Activated naive CD8-positive, alpha-beta T cell treated with anti-CD3 and anti-CD28 coated beads for 36 hours (primary cell): ENCODE data around the gene GLA. TPM values are rescaled to one million over a fixed set of nuclear protein-coding genes. Genes with fewer than 3 reads are reported as not detected.

Experiments used
- DNase-seq: peaks from one replicate; pipeline ENCODE4 v3.0.0; 2021
- H3K27ac Mint-ChIP-seq: one replicate; pipeline ENCODE4 v1.8.0; 2022; ENCODE audit warnings: mild to moderate bottlenecking, moderate library complexity, mixed read lengths
- H3K27me3 Mint-ChIP-seq: one replicate; pipeline ENCODE4 v1.8.0; 2022; ENCODE audit warnings: mild to moderate bottlenecking, mixed read lengths
- H3K36me3 Mint-ChIP-seq: one replicate; pipeline ENCODE4 v1.8.0; 2021; ENCODE audit warnings: mild to moderate bottlenecking, mixed read lengths
- H3K4me1 Mint-ChIP-seq: one replicate; pipeline ENCODE4 v1.8.0; 2021; ENCODE audit warnings: mixed read lengths
- H3K4me3 Mint-ChIP-seq: one replicate; pipeline ENCODE4 v1.8.0; 2022; ENCODE audit warnings: mild to moderate bottlenecking, moderate library complexity, mixed read lengths
- H3K9me3 Mint-ChIP-seq: one replicate; pipeline ENCODE4 v1.8.0; 2022; ENCODE audit warnings: mixed read lengths
- total RNA-seq, 2 experiments: library from RNA; stranded (reverse); gene quantifications; one replicate each; pipeline ENCODE4 v1.2.3, GENCODE V29; 2021

Gene GLA
- total RNA-seq, 2 experiments from 2014 or later = 51.3 to 56.3 TPM

DNA sequence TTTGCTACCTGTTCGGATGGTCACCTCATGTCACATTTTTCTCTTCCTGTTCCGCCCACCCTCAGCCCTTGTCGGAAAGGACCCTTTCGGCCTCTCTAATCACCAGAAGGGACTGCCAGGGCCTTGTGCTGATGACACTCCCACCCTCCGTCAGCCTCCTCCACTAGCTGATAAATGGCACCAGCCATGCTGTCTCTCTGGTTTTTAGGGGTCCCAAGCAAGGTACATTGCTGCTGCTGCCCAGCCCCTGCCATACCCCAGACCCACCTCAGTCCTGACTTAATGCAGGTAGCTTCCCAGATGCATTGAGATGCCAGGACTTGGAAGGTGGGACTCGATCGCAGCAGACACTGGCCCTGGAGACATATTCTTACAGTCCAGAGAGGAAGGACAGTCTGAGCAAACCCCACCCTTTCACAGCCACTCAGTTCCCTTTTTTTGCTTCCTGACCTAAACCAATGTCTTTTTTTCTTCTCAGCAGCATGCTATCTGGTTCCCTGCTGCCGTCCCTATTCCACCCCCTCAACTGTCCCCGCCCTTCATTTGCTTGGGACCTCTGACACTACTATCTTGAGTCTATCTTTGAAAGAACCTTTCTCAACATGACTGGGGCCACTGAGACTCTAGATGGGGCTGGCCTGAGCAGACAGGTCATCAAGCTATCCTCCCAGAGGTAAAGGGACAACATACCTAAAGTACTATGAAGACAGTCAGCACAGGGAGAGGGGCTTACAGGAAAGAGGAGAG lies 21.8 kb downstream of the GLA start, which contains the start of gene BTK:
BTK (minus strand) TSS at position 397 of the 747 bp plus-strand sequence. CDS start 10,907 bp downstream, outside the sequence.
- peak within 1 kb of the TSS; percentile 61 for H3K4me3 Mint-ChIP-seq
- H3K4me1 Mint-ChIP-seq = peaks cover 8% of the 10 kb centered on the region
- peaks cover 2% of the 10 kb centered on the region for H3K36me3 Mint-ChIP-seq
- H3K9me3 Mint-ChIP-seq = no peaks in the 10 kb centered on the region
- H3K27ac Mint-ChIP-seq = peak within 1 kb of the TSS; percentile 74
- DNase-seq = no peak
- peaks cover 2% of the 10 kb centered on the region for H3K27me3 Mint-ChIP-seq

DNA sequence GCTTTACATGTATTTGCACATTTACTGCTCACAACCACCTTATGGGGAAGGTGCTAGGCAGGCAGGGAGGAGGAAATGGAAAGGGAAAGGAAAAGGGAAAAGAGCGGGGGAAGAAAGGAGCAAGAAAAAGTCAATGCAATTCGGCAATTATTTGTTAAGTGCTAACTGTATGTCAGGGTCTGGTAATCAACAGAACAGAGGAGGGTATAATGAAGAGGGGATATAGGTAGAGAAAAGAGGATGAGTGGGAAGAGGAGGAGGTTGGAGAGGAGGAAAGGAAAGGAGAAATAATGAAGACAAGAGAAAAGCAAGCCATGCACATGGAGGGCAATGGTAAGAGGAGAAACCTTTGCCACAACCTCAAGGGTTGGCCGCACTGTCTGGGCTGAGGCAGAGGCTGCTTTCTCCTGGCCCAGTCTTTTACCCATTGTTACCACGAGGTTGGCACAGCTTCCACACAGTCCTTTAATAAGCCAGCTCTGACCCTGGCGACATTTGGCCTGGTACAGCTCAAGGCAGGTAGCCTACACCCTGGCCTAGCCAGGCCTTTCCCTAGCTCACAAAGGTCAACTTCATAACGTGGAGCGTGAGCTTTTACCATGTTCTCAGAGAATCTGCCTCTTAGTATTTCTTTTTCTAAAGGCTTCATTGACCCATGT lies 22.6 kb downstream of the GLA start:
- no peak overlapping the region for H3K27ac Mint-ChIP-seq
- no peaks in the 10 kb centered on the region for H3K36me3 Mint-ChIP-seq
- DNase-seq = no peak

DNA sequence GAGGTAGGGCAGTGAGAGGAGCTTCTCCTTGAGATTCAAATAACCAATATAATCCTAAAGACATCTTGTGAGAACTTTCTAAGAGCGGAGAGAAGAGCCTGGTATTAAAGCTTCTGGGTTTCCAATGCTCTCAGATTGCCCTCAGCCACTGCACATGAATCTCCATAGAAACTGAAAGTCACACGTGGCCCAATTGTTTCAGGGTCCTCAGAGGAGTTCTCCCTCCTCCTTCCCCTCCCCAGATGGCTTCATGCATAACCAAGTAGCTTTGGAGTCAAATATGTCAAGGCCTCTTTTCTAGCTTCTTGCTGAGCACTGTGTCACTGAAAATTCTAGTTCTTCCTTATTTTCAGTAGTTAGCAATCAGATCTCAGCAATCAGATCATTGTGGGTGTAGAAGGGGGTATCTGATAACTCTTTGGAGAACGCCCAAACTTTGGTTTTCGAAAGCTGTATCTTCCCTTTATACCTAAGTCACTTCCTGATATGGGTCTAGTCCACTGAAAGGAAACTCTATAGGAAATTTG lies 24.0 kb downstream of the GLA start:
- Mint-ChIP-seq H3K4me3 (no peak overlapping the region), H3K27me3 (no peaks in the 10 kb centered on the region), H3K9me3 (no peaks in the 10 kb centered on the region), H3K36me3 (no peaks in the 10 kb centered on the region), H3K27ac (no peak overlapping the region), H3K4me1 (peaks cover 8% of the 10 kb centered on the region)
- no peak for DNase-seq

More for the DNA sequence above, 22.6 kb downstream of the GLA start:
- Mint-ChIP-seq H3K9me3 (no peaks in the 10 kb centered on the region), H3K27me3 (no peaks in the 10 kb centered on the region), H3K4me1 (peaks cover 8% of the 10 kb centered on the region), H3K4me3 (no peak overlapping the region)

- DNase-seq = no peak
- H3K36me3 Mint-ChIP-seq = no peaks in the 10 kb centered on the region
- H3K4me3 Mint-ChIP-seq = no peak overlapping the region
- no peak overlapping the region for H3K27ac Mint-ChIP-seq
- no peaks in the 10 kb centered on the region for H3K27me3 Mint-ChIP-seq
- no peaks in the 10 kb centered on the region for H3K4me1 Mint-ChIP-seq
- H3K9me3 Mint-ChIP-seq = no peaks in the 10 kb centered on the region
Measured at GRCh38 chrX:101377547-101377946, 30.2 kb downstream of the GLA start.

DNA sequence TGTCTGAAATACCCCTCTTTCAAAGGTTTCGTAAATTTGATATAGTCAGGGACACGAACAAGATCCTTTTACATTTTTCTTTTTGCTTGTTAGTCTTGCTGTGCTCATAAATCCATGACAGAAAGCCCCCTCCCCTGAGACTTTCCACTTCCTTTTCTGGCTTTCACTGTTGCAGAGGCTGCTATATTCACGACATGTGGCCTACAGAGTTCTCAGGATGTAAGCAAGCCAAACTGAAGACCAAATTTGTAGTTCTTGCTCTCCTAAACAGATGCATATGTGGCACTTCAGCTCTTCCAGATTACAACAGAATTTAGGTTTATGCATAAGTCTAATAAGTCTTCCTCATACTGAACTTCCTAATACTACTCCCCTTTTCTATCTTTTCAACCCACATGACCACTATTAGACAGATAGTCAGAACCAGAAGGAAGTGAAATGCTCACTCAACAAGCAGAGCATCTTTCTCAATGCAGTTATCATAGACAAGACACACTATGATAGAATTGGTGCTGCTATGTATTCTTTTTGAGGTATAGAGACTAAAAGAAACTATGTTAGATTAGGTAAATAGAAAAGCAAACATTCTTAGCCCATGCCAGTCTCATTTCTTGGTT lies 36.7 kb downstream of the GLA start:
- H3K36me3 Mint-ChIP-seq = no peaks in the 10 kb centered on the region
- no peaks in the 10 kb centered on the region for H3K9me3 Mint-ChIP-seq

GRCh38 chrX:101369687-101370086 lies 38.0 kb downstream of the GLA start:
- Mint-ChIP-seq H3K4me1 (no peaks in the 10 kb centered on the region), H3K4me3 (no peak overlapping the region), H3K9me3 (no peaks in the 10 kb centered on the region), H3K27me3 (no peaks in the 10 kb centered on the region), H3K27ac (no peak overlapping the region), H3K36me3 (no peaks in the 10 kb centered on the region)
- DNase-seq = no peak

More for the DNA sequence above, 36.7 kb downstream of the GLA start:
- DNase-seq = no peak
- H3K4me1 Mint-ChIP-seq = no peaks in the 10 kb centered on the region
- no peak overlapping the region for H3K4me3 Mint-ChIP-seq
- H3K27me3 Mint-ChIP-seq = no peaks in the 10 kb centered on the region
- no peak overlapping the region for H3K27ac Mint-ChIP-seq

- no peaks in the 10 kb centered on the region for H3K27me3 Mint-ChIP-seq
- H3K4me3 Mint-ChIP-seq = no peak overlapping the region
- no peaks in the 10 kb centered on the region for H3K9me3 Mint-ChIP-seq
- no peak for DNase-seq
- no peaks in the 10 kb centered on the region for H3K36me3 Mint-ChIP-seq
- no peaks in the 10 kb centered on the region for H3K4me1 Mint-ChIP-seq
- no peak overlapping the region for H3K27ac Mint-ChIP-seq
Measured at GRCh38 chrX:101368800-101369199, 38.9 kb downstream of the GLA start.

- no peak overlapping the region for H3K4me3 Mint-ChIP-seq
- H3K27ac Mint-ChIP-seq = no peak overlapping the region
- H3K36me3 Mint-ChIP-seq = no peaks in the 10 kb centered on the region
- H3K27me3 Mint-ChIP-seq = no peaks in the 10 kb centered on the region
- DNase-seq = no peak
- H3K9me3 Mint-ChIP-seq = no peaks in the 10 kb centered on the region
- no peaks in the 10 kb centered on the region for H3K4me1 Mint-ChIP-seq
Measured at GRCh38 chrX:101365301-101365795, 42.4 kb downstream of the GLA start.

GRCh38 chrX:101362757-101363156 lies 45.0 kb downstream of the GLA start:
- peaks cover 3% of the 10 kb centered on the region for H3K4me1 Mint-ChIP-seq

DNA sequence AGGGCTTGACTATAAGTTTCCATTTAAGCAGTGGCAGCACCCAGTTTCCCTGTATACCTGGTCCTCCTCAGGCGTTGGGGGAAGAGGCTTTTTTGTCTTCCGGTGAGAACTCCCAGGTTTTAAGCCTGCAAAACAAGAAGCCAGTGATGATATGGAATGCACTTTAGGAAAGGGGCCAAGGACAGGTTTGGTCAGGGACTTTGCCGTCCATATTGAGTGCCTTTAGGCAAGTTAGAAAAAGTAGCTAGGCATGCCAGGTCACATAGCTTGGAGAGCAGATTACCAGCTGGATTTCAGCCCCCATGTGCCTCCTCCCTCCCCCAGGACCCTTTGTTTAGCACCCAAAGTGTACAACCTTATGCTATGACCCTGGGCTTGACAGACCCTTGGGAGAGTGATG lies 45.6 kb downstream of the GLA start:
- H3K27ac Mint-ChIP-seq = no peak overlapping the region
- DNase-seq = no peak
- peaks cover 2% of the 10 kb centered on the region for H3K27me3 Mint-ChIP-seq
- peaks cover 3% of the 10 kb centered on the region for H3K4me1 Mint-ChIP-seq
- no peaks in the 10 kb centered on the region for H3K9me3 Mint-ChIP-seq
- H3K36me3 Mint-ChIP-seq = no peaks in the 10 kb centered on the region
- no peak overlapping the region for H3K4me3 Mint-ChIP-seq

More at GRCh38 chrX:101362757-101363156, 45.0 kb downstream of the GLA start:
- Mint-ChIP-seq H3K9me3 (no peaks in the 10 kb centered on the region), H3K36me3 (no peaks in the 10 kb centered on the region), H3K4me3 (no peak overlapping the region), H3K27ac (no peak overlapping the region), H3K27me3 (no peaks in the 10 kb centered on the region)
- DNase-seq = no peak

DNA sequence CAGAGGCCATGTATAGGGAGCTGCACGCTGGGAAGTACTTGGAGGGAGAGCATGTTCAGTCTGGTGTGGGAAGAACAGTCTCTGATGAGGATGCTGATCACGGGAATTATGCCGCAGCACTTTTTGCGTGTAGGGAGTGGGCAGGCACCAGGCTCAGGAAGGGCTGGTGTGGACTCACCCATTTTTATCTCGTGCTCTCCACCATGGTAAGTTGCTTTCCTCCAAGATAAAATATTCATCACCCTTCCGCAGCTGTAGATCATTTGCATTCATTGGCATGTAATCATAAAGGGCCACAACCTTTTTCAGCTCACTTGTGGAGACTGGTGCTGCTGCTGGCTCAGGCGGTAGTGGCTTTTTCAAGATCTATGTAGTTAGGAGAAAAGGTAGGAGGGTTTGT lies 47.3 kb downstream of the GLA start:
- H3K9me3 Mint-ChIP-seq = no peaks in the 10 kb centered on the region
- peaks cover 3% of the 10 kb centered on the region for H3K4me1 Mint-ChIP-seq
- no peak overlapping the region for H3K27ac Mint-ChIP-seq
- no peak for DNase-seq
- H3K4me3 Mint-ChIP-seq = no peak overlapping the region
- H3K27me3 Mint-ChIP-seq = peaks cover 3% of the 10 kb centered on the region
- H3K36me3 Mint-ChIP-seq = no peaks in the 10 kb centered on the region

DNA sequence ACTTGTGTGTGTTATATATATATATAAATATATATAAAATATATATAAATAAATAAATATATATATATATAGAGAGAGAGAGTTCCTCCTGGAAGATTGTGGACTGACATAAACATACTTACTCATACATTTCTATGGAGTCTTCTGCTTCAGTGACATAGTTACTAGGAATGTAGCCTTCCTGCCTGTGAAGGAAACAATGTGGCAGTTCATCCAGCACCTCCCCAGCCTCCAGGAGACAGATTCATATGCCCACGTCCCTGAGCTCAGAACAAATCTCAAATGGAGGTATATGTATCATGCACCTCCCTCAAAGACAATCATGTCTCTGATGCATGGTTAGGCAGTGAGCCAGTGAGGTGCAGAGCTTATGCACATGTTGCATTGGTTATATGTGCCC lies 47.8 kb downstream of the GLA start:
- Mint-ChIP-seq H3K36me3 (no peaks in the 10 kb centered on the region), H3K27me3 (peaks cover 3% of the 10 kb centered on the region), H3K9me3 (no peaks in the 10 kb centered on the region), H3K4me1 (peaks cover 3% of the 10 kb centered on the region), H3K4me3 (no peak overlapping the region), H3K27ac (no peak overlapping the region)
- DNase-seq = no peak

DNA sequence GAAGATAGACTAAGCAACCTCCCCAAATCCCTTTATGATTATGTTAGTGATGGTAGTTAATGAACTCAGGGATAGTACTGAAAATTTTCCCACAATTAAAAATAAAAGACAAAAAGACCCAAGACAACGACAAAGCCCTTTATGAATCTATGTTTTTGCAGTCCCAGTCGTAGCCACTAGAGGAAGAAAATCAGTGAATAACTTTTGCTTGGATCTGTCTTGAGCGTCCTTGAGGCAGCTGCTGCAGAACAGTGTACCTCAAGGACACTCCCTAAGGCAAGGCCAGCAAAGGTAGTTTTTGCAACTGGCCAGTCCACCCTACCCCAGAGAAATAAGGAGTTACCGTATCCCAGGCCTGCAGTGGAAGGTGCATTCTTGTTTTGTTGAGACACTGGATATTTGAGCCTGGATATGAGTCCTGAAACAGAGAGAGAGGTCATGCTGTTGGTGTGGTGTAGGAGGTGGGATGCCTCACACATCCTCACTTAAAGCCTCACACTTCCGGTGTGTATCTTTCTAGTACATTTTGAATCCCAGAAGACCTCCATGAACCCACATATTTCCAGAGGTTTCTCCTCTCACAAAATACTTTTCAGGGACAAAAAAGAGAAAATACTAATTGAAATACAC lies 50.4 kb downstream of the GLA start:
- no peaks in the 10 kb centered on the region for H3K9me3 Mint-ChIP-seq
- H3K4me1 Mint-ChIP-seq = peaks cover 3% of the 10 kb centered on the region
- no peak overlapping the region for H3K4me3 Mint-ChIP-seq
- H3K36me3 Mint-ChIP-seq = no peaks in the 10 kb centered on the region
- H3K27me3 Mint-ChIP-seq = peaks cover 3% of the 10 kb centered on the region
- no peak for DNase-seq
- H3K27ac Mint-ChIP-seq = no peak overlapping the region

GRCh38 chrX:101349193-101349562 lies 58.5 kb downstream of the GLA start:
- peak overlapping the region; percentile 93 for H3K27ac Mint-ChIP-seq
- DNase-seq = no peak
- no peaks in the 10 kb centered on the region for H3K27me3 Mint-ChIP-seq
- H3K9me3 Mint-ChIP-seq = no peaks in the 10 kb centered on the region
- peak overlapping the region; percentile 90 for H3K4me3 Mint-ChIP-seq
- peaks cover 5% of the 10 kb centered on the region for H3K4me1 Mint-ChIP-seq
- H3K36me3 Mint-ChIP-seq = peaks cover 18% of the 10 kb centered on the region
